ENCODE data around the gene TMEM213. TPM values are rescaled to one million over a fixed set of nuclear protein-coding genes. Genes with fewer than 3 reads are reported as not detected.

The TMEM213 gene
- total and polyA plus RNA-seq, 8 donors: 0.07 to 0.30 (median 0.16) TPM; not detected in 3

DNA sequence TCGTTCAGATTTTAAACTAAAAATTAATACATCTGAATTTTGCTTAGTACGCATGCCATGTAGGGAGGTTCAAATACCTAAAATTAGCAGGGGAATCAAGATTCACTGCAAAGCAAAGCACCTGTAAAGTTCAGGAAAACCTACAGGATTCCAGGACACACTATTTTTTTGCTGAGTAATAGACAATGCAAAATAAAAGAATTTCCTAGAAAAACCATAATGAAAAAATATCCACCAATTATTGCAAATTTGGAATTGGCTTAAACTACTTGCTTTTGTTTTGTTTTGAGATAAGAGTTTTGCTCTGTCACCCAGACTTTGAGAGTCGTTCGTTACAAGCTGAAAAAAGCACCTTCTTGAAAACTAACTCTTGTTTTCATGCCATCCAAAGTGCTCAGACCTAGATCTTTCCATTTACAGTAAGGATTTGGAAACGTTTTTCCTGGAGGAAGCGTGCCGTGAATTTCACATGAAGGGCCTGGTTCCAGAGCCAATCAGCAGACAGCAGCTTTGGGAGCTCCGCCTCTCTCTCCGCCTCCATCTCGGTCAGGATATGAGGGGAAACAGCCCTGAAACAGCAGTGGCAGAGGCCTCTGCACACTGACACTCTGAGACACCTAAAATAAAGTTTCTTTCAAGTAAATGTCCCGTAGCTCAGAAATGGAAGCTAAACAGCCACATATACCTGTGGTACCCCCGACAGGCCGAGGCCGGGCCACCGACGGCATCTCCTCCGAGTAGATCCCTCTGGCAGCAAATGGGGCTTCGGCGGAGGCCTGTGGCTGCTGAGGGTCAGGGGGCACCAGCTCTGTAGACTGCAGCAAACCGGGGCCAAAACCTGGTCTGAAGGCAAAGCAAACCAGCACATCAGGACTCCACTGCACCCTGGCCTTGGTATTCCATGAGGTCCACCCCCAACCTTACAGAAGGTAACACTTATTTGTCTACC lies 46.1 kb downstream of the TMEM213 start:
- intact Hi-C loops (cut with DNase I): no loop called here
- Histone ChIP-seq H3K9me3 (no peaks in the 10 kb centered on the region), H3K4me3 (no peak overlapping the region), H3K4me1 (no peaks in the 10 kb centered on the region), H3K27me3 (no peaks in the 10 kb centered on the region), H3K36me3 (no peaks in the 10 kb centered on the region), H3K27ac (no peak overlapping the region)
- DNase-seq (peak in 1 of 6 donors; percentile 53), ATAC-seq (no peak), FAIRE-seq (no peak)
- WGBS, 2 donors: 91% methylated on average over 20 of the region's 20 CpGs
- TF ChIP-seq, protein P1, sequence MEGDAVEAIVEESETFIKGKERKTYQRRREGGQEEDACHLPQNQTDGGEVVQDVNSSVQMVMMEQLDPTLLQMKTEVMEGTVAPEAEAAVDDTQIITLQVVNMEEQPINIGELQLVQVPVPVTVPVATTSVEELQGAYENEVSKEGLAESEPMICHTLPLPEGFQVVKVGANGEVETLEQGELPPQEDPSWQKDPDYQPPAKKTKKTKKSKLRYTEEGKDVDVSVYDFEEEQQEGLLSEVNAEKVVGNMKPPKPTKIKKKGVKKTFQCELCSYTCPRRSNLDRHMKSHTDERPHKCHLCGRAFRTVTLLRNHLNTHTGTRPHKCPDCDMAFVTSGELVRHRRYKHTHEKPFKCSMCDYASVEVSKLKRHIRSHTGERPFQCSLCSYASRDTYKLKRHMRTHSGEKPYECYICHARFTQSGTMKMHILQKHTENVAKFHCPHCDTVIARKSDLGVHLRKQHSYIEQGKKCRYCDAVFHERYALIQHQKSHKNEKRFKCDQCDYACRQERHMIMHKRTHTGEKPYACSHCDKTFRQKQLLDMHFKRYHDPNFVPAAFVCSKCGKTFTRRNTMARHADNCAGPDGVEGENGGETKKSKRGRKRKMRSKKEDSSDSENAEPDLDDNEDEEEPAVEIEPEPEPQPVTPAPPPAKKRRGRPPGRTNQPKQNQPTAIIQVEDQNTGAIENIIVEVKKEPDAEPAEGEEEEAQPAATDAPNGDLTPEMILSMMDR (IDR thresholded peaks at IDR 0.05): no peak

- FAIRE-seq: no peak
- peaks cover 0 to 12% (median 3%) of the 10 kb centered on the region in 3 donors for H3K36me3 ChIP-seq
- DNase-seq: no peak
- no peak overlapping the region for H3K4me3 ChIP-seq
- no peak for ATAC-seq
- H3K9me3 ChIP-seq: no peaks in the 10 kb centered on the region
- no peak overlapping the region for H3K27ac ChIP-seq
- H3K4me1 ChIP-seq: no peaks in the 10 kb centered on the region
- TF ChIP-seq, protein P1 (IDR thresholded peaks at IDR 0.05): no peak
- intact Hi-C loops (cut with DNase I): no loop called here
- 47 to 49% methylated on average over 2 of the region's 2 CpGs for WGBS, 2 donors
- H3K27me3 ChIP-seq: no peaks in the 10 kb centered on the region
Observed at GRCh38 chr7:138845711-138846110, 47.9 kb downstream of the TMEM213 start.

- TF ChIP-seq, protein P1 (IDR thresholded peaks at IDR 0.05): no peak
- FAIRE-seq: no peak
- 85 to 90% methylated on average over 3 of the region's 3 CpGs for WGBS, 2 donors
- H3K4me1 ChIP-seq: no peaks in the 10 kb centered on the region
- no peak overlapping the region for H3K4me3 ChIP-seq
- no peaks in the 10 kb centered on the region for H3K27me3 ChIP-seq
- no peak for ATAC-seq
- peaks cover 0 to 23% (median 3%) of the 10 kb centered on the region in 3 donors for H3K36me3 ChIP-seq
- DNase-seq: no peak
- intact Hi-C loops (cut with DNase I): no loop called here
- no peak overlapping the region for H3K27ac ChIP-seq
- no peaks in the 10 kb centered on the region for H3K9me3 ChIP-seq
Observed at GRCh38 chr7:138848056-138848980, 50.5 kb downstream of the TMEM213 start.

- FAIRE-seq (no peak), ATAC-seq (no peak), DNase-seq (no peak)
- H3K4me3 ChIP-seq: no peak overlapping the region
- H3K36me3 ChIP-seq: peaks cover 0 to 23% (median 3%) of the 10 kb centered on the region in 3 donors
- no peaks in the 10 kb centered on the region for H3K4me1 ChIP-seq
- no peaks in the 10 kb centered on the region for H3K27me3 ChIP-seq
- TF ChIP-seq, protein P1 (IDR thresholded peaks at IDR 0.05): no peak
- H3K27ac ChIP-seq: no peak overlapping the region
- no peaks in the 10 kb centered on the region for H3K9me3 ChIP-seq
- 98 to 99% methylated on average over 5 of the region's 5 CpGs for WGBS, 2 donors
- intact Hi-C loops (cut with DNase I): no loop called here
Observed at GRCh38 chr7:138849701-138850100, 51.9 kb downstream of the TMEM213 start.

Measured in pancreas (tissue), 10 donors.